GM23338 (cell line): ENCODE data around the gene CES2. TPM values are rescaled to one million over a fixed set of nuclear protein-coding genes. Genes with fewer than 3 reads are reported as not detected.

Experiments used
- ATAC-seq: fragments of 200-7000 bp; cut with Tn5 transposase; 3 replicates; pipeline ENCODE4 v1.9.1; 2020
- DNase-seq: peaks from one replicate; pipeline ENCODE4 v3.0.0-alpha.2; 2015; ENCODE audit warnings: low spot score
- H2AFZ ChIP-seq: fragments of 200-600 bp; sonication (generic); 2 replicates; pipeline ENCODE4 v1.8.0; 2016; ENCODE audit warnings: antibody characterized with exemption, mild to moderate bottlenecking, moderate library complexity
- H3F3A ChIP-seq: fragments of 200-600 bp; sonication (generic); replicated peaks from 2 replicates; pipeline ENCODE4 v1.8.0; 2017; ENCODE audit warnings: antibody characterized with exemption, mixed run types, low read depth
- H3K27ac ChIP-seq: fragments of 200-600 bp; sonication (generic); 2 replicates; pipeline ENCODE4 v1.6.1; 2016; ENCODE audit warnings: low read depth
- H3K27me3 ChIP-seq: fragments of 200-600 bp; sonication (generic); 2 replicates; pipeline ENCODE4 v1.8.0; 2016; ENCODE audit warnings: mild to moderate bottlenecking, mixed run types, moderate library complexity; ENCODE audit not compliant: insufficient read depth
- H3K36me3 ChIP-seq: fragments of 200-600 bp; sonication (generic); 2 replicates; pipeline ENCODE4 v1.8.0; 2016; ENCODE audit warnings: mild to moderate bottlenecking; ENCODE audit not compliant: insufficient read depth
- H3K4me1 ChIP-seq: fragments of 200-600 bp; sonication (generic); 2 replicates; pipeline ENCODE4 v1.8.0; 2016; ENCODE audit warnings: mild to moderate bottlenecking, moderate library complexity; ENCODE audit not compliant: insufficient read depth
- H3K4me2 ChIP-seq: fragments of 200-600 bp; sonication (generic); 2 replicates; pipeline ENCODE4 v1.7.1; 2017; ENCODE audit warnings: mixed run types
- H3K4me3 ChIP-seq: fragments of 200-600 bp; sonication (generic); 2 replicates; pipeline ENCODE4 v1.6.1; 2016; ENCODE audit warnings: mixed run types
- H3K79me2 ChIP-seq: fragments of 200-600 bp; sonication (generic); replicated peaks from 2 replicates; pipeline ENCODE4 v1.8.0; 2017; ENCODE audit warnings: mild to moderate bottlenecking; ENCODE audit not compliant: insufficient read depth
- H3K9me2 ChIP-seq: fragments of 200-600 bp; sonication (generic); 2 replicates; pipeline ENCODE4 v1.8.0; 2017; ENCODE audit not compliant: insufficient read depth
- H4K20me1 ChIP-seq: fragments of 200-600 bp; sonication (generic); replicated peaks from 2 replicates; pipeline ENCODE4 v1.8.0; 2017; ENCODE audit warnings: mild to moderate bottlenecking; ENCODE audit not compliant: insufficient read depth
- H3K27ac Mint-ChIP-seq: 2 replicates; pipeline ENCODE4 v1.8.0; 2020; ENCODE audit warnings: inconsistent platforms, mild to moderate bottlenecking, moderate library complexity, mixed read lengths
- H3K27me3 Mint-ChIP-seq: 3 replicates; pipeline ENCODE4 v1.8.0; 2022; ENCODE audit warnings: low read depth, mild to moderate bottlenecking, moderate library complexity, mixed read lengths, inconsistent platforms; ENCODE audit not compliant: insufficient read depth, poor library complexity
- H3K36me3 Mint-ChIP-seq: 3 replicates; pipeline ENCODE4 v1.8.0; 2021; ENCODE audit warnings: low read depth, mild to moderate bottlenecking, inconsistent platforms, moderate library complexity, mixed read lengths
- H3K4me1 Mint-ChIP-seq: 3 replicates; pipeline ENCODE4 v1.8.0; 2020; ENCODE audit warnings: mild to moderate bottlenecking, inconsistent platforms, mixed read lengths
- H3K4me3 Mint-ChIP-seq: 3 replicates; pipeline ENCODE4 v1.8.0; 2021; ENCODE audit warnings: moderate library complexity, mild to moderate bottlenecking, inconsistent platforms, mixed read lengths
- H3K9me3 Mint-ChIP-seq: 3 replicates; pipeline ENCODE4 v1.8.0; 2020; ENCODE audit warnings: moderate library complexity, mild to moderate bottlenecking, inconsistent platforms, mixed read lengths
- CREB1 ChIP-seq: fragments of 250-450 bp; sonication (Bioruptor Pico); IDR thresholded peaks from 2 replicates; pipeline ENCODE4 v1.5.0; 2020; ENCODE audit warnings: low read depth, mild to moderate bottlenecking, moderate library complexity
- CTCF ChIP-seq, 2 experiments: fragments of 200-600 bp in 1 of 2; sonication (generic) in 1 of 2; conservative IDR thresholded peaks; 2 replicates each; pipeline versions ENCODE4 v1.5.1 to v1.6.1; 2016 to 2017; ENCODE audit warnings: antibody characterized with exemption in 2 of 2, low read depth in 2 of 2, mild to moderate bottlenecking in 2 of 2, moderate library complexity in 1 of 2
- EZH2 ChIP-seq: fragments of 200-600 bp; sonication (generic); IDR thresholded peaks from one replicate; pipeline ENCODE4 v1.8.0; 2017; ENCODE audit warnings: antibody characterized with exemption, mild to moderate bottlenecking, low read depth; ENCODE audit not compliant: unreplicated experiment
- EZH2phosphoT487 ChIP-seq: fragments of 200-600 bp; sonication (generic); IDR thresholded peaks from one replicate; pipeline ENCODE4 v1.8.1; 2018; ENCODE audit warnings: antibody characterized with exemption; ENCODE audit not compliant: unreplicated experiment
- NANOG ChIP-seq: IDR thresholded peaks from 2 replicates; pipeline ENCODE4 v1.6.1; 2016; ENCODE audit warnings: antibody characterized with exemption, borderline replicate concordance
- REST ChIP-seq: IDR thresholded peaks from one replicate; pipeline ENCODE4 v1.6.1; 2018; ENCODE audit warnings: antibody characterized with exemption; ENCODE audit not compliant: unreplicated experiment
- ZNF114 ChIP-seq: fragments of 250-450 bp; sonication (Bioruptor Pico); IDR thresholded peaks from 2 replicates; pipeline ENCODE4 v1.5.0; 2020; ENCODE audit warnings: mild to moderate bottlenecking, moderate library complexity
- ZNF331 ChIP-seq: fragments of 250-450 bp; sonication (Bioruptor Pico); IDR thresholded peaks from 2 replicates; pipeline ENCODE4 v1.5.0; 2020; ENCODE audit warnings: low read depth, mild to moderate bottlenecking, moderate library complexity
- polyA plus RNA-seq: library from polyadenylated mRNA; unstranded; fragments of >200 nt; fragmentation: Nextera tagmentation; extraction: Ambion mirVana; gene quantifications from 2 replicates; pipeline ENCODE4 v1.2.1, GENCODE V29; 2016
- total RNA-seq: library from RNA; depleted of rRNA; stranded (reverse); fragments of >200 nt; shearing (Covaris generic); gene quantifications from 2 replicates; pipeline ENCODE4 v1.2.3, GENCODE V29; 2014

Gene CES2
- total and polyA plus RNA-seq, 2 experiments from 2014 or later, result 5.0 to 9.3 TPM

DNA sequence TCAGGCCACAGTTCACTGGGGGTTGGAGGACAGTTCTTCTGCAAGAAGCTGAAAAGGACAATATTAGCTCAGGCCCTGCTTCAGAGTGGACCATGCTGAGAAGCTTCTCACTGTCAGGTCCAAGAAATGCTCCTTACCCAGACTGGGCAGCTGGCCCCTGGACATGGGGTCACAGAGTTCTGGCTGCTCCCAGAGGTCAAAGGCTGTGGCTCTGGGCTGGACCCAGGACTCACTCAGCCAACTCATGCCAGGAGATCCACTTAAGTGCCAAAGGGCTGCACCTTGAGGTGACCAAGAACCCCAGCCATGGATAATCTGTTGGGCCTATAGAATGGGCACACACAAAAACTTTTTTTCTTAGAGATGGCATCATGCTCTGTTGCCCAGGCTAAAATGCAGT, 4.0 kb downstream of the CES2 start:
- H3K9me3 Mint-ChIP-seq, result no peaks in the 10 kb centered on the region
- peaks cover 20% of the 10 kb centered on the region for H3K27me3 ChIP-seq

More for the DNA sequence above, 4.0 kb downstream of the CES2 start:
- no peaks in the 10 kb centered on the region for H3K36me3 ChIP-seq
- H3F3A ChIP-seq, result no peaks in the 10 kb centered on the region
- Mint-ChIP-seq H3K27ac (no peak overlapping the region), H3K36me3 (peaks cover 19% of the 10 kb centered on the region), H3K4me3 (no peak overlapping the region), H3K27me3 (peaks cover 22% of the 10 kb centered on the region), H3K4me1 (peaks cover 4% of the 10 kb centered on the region; the same call in 1 of the 3 replicates)
- TF ChIP-seq EZH2 (no peak), NANOG (no peak), ZNF114 (no peak), CTCF (conservative IDR thresholded peaks at IDR 0.05; ENCODE audit: low read depth in 2 of 2) (no peak), CREB1 (CRISPR knock-in tag) (no peak), EZH2phosphoT487 (no peak), ZNF331 (no peak), REST (no peak)
- no peaks in the 10 kb centered on the region for H3K79me2 ChIP-seq
- H3K4me1 ChIP-seq, result no peaks in the 10 kb centered on the region
- no peaks in the 10 kb centered on the region for H3K9me2 ChIP-seq
- peaks cover 10% of the 10 kb centered on the region for H4K20me1 ChIP-seq
- no peak overlapping the region for H3K4me3 ChIP-seq
- no peak overlapping the region for H3K4me2 ChIP-seq
- no peak overlapping the region for H2AFZ ChIP-seq
- no peak overlapping the region for H3K27ac ChIP-seq
- no peak for DNase-seq
- no peak for ATAC-seq
